GM19438 (cell line): ENCODE data around the gene TAF5L.
"Not testable (repeated sequence)": the region's sequence is repeated elsewhere in the genome, so short reads cannot be mapped to it uniquely, and the experiment has no call there.

Experiments used
- ATAC-seq: cut with Tn5 transposase; IDR thresholded peaks from one replicate; pipeline ENCODE4 v1.9.1; 2021; ENCODE audit warnings: low read depth; ENCODE audit not compliant: unreplicated experiment

TAF5L gene

DNA sequence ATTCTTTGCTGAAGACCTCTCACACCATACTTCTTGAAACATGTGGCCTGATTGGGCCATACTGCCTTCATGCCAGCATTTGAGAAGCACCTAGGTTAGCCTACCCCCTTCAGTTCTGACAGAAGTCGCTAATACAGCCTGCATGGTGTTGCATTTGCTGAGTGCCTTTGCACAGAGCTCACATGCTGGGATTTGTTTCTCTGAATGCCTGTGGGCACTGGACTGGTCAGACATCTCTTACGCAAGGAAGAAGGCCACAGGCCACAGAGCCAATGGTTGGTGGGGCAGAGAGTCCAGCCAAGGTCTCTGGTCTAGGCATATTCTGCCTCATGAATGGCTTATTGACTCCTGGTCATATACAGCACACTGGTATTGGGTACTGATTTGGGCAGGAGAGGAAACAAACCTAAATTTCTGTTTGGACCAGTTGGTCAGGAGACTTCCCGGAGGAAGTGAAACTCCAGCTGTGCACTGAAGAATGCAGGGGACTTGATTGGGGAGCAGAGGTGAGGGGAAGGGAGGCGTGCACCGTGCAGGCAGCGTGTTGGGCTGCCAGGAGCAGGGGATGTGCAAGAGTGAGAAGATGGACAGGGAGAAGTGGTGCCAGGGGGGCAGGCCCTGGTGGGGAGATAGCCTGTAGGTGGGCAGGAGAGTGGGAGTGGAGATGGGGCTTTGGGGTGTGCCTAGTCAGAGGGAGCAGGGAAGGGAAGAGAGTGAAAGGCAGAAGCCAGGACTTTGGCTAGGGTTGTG lies 18.2 kb upstream of the TAF5L start:
- ATAC-seq = peak; percentile 84

DNA sequence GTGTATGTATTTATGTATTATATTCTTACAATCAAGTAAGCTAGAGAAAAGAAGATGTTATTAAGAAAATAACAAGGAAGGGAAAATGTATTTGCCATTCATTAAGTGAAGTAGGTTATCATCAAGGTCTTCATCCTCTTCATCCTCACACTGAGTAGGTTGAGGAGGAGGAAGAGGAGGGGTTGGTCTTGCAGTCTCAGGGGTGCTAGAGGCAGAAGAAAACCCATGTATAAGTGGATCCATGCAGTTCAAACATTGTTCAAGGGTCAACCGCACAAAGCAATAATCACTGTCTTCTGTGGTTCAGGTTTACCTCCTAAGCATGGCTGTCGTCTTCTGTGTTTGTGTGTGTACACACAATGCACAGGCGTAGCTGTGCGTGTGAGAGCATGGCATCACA lies 17.0 kb upstream of the TAF5L start:
- ATAC-seq = no peak

DNA sequence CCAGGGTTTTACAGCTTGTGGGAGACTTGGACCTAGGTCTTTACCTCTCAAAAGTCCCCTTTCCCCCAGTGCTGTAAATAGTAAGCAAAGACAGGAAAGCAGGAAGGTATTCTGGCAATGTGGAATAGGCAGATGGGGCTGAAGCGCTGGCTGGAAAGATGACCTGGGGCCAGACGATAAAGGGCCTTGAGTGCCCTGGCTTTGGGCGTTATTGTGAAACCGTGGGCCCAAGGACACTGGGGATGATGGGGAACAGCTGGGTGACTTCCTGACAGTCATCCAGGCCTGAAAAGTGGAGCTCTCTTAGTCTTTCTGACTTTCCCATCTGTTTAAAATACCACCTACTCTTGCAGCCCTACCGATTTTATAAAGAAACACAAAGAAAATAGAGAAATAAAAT lies 16.5 kb upstream of the TAF5L start:
- ATAC-seq = no peak

DNA sequence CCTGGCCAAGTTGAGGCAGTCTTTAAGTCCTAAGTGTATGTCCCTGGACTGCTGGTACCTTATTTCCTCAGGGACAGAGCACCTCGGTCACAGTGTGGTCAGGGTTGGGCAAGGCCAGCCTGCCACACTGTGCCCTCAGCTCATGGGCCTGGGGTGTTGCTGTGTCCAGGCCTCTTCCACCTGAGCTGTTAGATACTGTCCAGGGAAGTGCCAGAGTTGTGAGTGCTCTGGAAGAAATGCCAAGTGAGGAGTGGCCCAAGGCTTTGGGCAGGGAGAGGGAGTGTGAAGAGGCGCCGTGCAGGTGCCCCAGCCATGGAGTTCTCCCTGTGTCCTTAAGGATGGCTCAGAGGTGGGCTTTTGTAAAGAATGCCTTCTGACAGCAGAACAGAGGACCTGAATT lies 15.4 kb upstream of the TAF5L start:
- no peak for ATAC-seq

DNA sequence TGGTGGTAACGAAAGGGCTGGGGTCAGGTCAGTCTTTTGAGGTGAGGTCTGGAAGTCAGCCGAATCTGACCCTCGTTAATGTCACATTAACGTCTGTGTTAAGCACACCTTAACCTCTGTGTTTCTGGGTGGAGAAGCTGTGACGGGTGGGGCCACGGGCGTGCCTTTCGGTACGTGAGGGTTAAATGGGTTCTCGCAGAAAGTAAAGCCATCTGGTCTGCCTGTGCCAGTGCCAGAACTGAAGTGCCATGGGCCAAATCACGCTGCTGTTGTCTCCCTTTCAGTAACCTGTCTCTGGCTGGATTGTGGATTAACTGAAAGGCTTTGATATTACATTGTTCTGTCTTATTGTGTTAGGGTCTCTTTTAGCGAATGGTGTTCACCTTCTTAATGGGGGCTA lies 14.5 kb upstream of the TAF5L start:
- ATAC-seq = no peak

DNA sequence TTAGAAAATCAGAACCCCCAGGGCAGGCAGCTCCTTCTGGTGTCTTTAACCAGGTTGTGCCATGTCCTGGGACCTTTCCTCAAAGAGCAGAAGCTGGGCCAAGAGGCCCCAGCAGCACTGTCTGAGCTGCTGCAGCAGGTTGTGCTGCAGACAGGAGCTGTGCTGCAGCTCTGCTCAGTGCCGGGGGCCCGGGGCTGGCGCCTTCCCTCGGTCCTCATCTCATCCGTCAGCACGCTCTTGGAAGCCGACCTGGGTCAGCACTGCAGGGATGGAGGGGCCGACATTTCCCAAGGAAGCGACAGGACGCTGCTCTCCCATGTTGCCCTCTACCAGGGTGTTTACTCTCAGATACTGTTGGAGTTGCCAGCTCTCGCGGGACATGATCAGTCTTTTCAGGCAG lies 11.8 kb upstream of the TAF5L start:
- ATAC-seq = no peak

DNA sequence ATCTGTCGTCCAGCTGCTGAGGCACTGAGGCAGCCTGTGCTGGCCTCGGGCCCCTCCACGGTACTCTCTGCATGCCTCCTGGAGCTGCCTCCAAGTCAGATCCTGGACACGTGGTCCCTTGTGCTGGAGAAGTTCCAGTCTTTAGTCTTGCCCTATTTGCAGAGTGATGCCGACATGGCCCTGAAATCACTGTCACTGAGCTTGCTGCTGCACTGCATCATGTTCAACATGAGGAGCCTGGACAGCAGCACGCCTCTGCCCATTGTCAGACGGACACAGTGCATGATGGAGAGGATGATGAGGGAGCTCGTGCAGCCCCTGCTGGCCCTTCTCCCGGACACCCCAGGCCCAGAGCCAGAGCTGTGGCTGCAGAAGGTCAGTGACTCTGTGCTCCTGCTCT lies 10.1 kb upstream of the TAF5L start:
- no peak for ATAC-seq

DNA sequence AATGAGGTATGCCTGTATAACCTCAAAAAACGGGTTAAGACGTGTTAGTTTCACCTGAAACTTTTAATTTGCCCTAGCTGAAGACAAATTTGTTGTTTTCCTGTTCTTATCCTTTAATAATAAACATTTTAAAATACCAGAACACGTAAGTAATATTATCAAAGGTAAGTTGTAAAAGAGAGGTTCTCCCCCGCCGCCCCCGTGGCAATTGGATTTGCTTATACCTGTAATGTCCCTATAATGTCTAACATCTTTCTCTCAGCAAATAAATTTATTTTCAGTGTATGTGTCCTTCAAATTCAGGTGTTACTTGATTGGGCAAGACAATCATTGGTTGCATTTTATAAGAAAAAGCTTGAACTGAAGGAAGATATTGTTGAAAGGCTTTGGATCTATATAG lies 6.0 kb upstream of the TAF5L start:
- no peak for ATAC-seq

DNA sequence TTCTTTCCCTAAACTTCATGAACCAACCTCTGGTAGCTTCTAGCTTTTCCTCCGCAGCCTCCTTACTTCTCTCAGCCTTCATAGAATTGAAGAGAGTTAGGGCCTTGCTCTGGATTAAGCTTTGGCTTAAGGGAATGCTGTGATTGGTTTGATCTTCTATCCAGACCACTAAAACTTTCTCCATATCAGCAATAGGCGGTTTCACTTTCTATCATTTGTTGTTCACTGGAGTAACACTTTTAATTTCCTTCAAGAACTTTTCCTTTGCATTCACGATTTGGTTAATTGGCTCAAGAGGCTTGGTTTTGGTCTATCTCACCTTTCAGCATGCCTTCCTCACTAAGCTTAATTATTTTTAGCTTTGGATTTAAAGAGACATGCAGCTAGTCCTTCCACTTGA lies 5.2 kb upstream of the TAF5L start:
- ATAC-seq = no peak

DNA sequence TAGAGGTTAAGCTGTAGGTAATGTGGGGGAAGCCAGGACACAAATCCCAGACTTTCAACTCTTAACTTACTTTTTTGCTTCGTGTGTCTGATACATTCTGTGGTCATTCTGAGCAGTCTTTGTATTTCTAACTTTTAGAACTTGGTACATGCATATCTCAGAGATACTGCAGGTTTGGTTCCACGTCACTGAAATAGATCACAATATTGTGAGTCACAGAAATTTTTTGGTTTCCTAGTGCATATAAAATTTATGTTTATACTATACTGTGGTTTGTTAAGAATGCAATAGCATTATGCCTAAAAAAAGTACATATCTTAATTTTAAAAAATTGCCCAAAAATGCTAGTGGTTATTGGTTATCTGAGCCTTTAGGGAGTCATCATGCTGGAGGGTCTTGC lies 3.3 kb upstream of the TAF5L start:
- ATAC-seq = no peak

DNA sequence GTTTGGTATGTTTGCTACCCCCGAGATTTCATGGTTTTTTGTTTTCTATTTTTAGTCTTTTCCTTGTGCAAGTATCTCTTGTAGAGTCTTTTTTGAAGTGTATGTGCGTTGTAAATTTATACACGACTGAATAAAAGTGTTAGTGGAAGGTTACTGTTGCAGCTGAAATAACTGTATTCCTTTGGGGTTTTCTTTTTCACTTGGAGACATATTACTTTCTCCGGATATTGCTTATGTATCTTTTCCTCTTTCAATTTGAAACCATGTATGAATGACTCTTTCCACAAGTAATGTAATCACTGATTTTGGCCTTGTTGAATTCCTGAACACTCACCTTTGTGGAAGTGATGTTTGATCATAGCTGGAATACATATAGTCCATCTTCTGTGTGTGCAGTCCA lies 1.1 kb upstream of the TAF5L start:
- ATAC-seq = no peak

DNA sequence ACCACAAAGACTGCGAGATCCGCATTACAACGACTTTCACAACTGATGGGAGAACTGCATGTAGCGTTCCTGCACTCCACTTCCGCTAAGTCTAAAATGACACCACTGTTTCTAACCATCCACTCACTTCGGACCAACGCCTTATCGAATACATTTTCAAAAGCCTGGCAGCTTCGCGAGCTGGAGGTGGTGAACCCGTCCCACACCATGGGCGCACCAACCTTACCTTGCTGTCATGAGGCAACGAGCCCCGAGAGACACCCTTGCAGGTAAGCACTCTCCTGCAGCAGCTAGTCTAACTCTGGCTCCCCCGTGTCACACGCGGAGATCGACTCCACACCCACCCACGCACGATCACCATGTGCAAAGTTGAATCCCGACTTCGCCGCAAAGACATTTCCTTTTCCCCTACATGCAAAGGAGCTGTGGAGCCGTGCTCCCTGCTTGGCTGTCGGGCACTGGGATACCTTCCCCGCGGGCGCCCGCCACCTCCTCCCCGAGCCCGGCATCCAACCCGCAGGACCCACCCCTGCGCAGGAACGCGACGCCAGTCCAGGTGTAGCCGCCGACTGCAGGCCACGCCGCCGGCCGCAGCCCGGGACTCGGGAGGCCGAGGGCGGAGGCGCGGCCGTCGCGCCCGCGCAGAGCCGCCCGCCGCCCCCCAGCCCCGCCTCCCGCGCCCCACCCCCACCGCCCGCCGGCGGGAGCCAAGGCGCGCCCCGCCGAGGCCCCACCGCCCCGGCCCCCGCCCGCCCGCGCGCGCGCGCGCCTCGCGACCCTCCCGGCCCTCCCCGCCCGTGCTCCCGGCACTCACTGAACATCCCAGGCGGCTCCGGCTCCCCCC lies 629 bp downstream of the TAF5L start:
- peak; percentile 37 for ATAC-seq

DNA sequence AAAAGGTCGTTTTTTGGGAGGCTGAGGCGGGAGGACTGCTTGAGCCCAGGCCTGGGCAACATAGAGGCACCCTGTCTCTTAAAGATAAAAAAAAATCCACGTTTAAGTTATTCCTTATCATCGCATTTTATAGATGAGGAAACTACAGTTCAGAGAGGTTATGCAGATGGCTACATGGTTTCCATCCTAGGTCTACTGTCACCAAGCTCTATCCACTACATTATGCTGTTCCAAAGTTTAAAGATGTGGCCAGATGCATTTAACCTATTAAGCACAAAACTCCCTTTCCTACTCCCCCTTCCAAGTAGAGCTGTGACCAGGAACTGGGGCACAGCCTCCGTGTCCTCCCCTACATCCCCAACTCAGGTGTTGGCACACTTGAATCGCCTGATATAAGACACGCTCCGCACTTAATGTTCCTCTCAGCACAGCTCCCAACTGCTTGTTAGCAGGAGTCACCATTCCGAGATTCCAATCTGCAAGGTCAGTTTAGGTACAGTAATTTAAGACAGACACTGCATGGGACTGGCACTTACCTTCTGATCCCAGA lies 1.3 kb downstream of the TAF5L start:
- no peak for ATAC-seq

DNA sequence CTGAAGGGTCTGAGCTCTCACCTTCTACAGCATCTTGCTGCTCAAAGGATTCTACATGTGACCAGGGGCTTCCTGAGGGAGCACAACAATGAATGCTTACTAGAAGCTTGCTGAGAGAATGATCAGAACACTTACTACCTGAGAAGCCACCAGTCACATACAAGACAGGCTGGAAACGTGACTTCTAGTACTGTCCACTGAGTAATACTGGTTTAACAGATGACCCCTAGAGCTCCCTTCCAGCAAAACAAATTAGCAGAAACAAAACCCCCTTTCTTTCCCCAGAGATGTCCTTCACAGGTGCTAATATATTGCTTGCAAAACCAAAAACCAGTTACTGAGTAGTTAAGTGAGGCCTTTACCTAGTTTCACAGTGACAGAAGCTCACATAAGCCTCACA lies 2.1 kb downstream of the TAF5L start:
- no peak for ATAC-seq

DNA sequence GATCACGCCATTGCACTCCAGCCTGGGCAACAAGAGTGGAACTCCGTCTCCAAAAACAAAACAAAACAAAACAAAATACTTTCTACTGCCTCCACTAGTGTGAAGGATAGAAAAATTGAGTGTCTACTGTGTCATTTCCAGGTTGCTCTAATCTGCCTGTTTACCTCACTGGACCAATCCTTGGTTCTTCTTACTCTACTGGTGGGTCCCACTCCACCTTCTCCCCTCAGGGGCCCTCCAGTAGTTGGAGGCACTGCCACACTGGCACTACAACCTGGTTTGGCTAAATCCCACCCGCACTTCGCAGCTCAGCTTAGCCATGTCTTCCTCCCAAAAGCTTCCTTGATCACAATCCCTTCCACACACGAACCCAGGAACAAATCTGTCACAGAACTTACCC lies 2.7 kb downstream of the TAF5L start:
- no peak for ATAC-seq

DNA sequence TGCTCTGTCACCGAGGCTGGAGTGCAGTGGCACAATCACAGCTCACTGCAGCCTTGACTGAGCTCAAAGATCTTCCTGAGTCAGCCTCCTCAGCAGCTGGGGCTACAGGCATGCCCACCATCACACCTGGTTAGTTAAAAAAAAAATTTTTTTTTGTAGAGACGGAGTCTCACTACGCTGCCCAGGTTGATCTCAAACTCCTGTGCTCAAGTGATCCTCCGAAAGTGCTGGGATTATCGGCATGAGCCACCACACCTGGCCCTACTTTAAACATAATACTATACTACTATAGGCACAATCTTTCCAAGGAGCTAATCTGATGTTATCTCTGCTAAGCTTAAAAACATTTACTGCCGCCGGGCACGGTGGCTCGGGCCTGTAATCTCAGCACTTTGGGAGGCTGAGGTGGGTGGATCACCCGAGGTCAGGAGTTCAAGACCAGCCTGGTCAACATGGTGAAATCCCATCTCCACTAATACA lies 3.2 kb downstream of the TAF5L start:
- ATAC-seq = not testable (repeated sequence)

DNA sequence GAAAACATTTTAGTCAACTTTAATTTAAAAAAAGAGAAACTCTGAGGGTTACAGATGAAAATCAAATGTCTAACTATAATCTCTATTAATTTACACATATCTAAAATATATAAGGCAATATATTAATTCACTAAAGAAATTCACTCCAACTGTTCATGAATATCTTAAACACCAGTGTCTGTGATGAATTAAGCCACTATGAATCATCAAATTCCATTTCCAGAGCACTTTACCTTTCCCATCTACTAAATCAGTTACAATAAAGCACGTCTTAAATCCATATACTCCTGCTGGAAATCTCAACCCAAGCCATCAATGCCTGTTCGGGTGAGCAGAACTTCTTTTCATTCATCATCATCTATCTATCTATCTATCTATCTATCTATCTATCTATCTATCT lies 4.3 kb downstream of the TAF5L start:
- no peak for ATAC-seq

DNA sequence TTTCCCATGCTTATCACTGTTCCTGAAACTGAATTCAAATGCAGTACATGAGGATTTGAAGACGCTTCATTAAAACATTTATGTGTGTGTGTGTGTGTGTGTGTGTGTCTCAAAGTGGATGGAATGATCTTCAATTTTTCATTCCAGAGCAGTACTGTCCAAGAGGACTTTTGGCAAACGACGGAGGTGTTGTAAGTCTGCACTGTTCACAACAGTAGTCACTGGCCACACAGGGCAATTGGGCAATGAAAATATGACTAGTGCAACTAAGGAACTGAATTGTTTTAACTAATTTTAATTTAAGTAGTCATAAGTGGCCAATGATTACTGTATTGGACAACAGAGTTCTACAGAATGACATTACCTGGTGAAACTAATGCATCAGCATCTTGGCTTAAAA lies 5.0 kb downstream of the TAF5L start:
- ATAC-seq = no peak

DNA sequence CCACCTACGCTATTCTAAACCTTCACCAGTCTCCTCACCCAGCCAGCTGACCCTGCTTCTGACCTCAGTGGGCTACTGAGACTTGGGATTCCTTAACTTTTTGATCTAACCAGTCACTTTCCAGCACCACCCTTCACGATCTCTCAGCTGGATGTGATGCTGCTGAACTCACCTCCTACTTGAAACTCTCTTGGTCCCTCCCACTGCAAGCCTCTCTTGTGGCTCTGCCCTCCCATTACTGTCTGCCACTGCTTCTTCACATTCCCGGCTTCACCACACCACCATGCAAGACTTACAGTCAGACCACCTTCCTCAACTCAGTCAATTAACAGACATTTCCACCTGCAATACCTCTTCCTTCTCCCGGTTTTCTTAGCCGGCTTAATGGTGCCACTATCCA lies 6.3 kb downstream of the TAF5L start:
- no peak for ATAC-seq

DNA sequence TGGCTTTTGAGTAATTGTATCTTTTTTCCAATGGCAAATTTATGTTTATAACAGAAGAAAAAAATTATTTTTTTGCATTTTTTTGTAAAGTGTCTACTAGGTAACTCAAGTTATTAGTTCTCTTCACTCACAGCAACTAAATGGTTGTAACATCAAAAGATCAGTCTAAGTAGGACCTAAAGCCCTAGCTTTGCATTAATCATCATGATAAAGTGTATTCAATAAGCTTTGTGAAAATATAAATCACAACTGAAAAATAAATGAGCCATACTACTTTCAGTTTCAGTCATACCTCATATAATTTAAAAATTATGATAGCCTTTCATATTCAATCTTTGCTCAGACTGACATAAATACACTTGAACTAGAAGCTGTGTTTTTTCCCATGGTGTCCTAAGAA lies 6.9 kb downstream of the TAF5L start:
- ATAC-seq = no peak

DNA sequence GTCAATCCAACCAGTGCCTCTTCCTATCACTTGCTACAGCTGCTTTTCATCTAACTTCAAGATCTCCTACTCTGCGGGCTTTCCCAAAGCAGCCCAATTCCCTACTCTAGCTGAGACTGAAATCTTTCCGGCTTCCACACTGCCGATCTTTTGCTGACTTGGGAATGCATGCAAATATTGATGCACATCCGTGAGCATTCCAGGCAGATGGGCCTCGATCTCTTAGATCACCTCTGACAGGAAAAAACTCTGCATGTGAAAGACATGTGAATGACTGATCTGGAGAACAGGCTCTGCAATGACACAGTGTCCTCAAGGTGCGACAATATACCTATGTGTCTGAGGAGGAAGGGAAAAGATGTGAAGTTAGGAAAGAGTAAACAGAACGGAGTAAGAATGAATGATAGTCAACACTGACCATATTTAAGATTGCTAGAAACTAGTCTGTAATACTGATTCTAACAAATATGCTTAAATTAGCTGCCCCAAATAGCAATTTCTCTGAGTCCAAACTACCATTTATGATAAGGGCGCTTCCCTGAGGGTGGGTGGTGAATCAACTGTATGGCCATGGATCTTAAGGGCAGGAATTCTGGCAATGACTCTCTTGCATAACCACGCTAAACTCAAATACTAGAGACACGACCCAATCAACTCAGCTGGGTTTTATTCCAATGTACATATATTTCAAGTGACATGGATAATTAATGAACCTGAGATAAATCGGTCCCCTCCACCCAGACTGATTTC lies 8.4 kb downstream of the TAF5L start:
- no peak for ATAC-seq
